ENCODE measurements around the gene LRRC4C. TPM values are rescaled to one million over a fixed set of nuclear protein-coding genes. Genes with fewer than 3 reads are reported as not detected.

The LRRC4C gene
- total RNA-seq, 1 donor from 2014 or later = 2.2 TPM

- DNase-seq = no peak
- Histone ChIP-seq H3K4me1 (no peaks in the 10 kb centered on the region), H3K27me3 (no peaks in the 10 kb centered on the region), H3K27ac (no peak overlapping the region), H3K36me3 (no peaks in the 10 kb centered on the region), H3K9me3 (no peaks in the 10 kb centered on the region), H3K4me3 (no peak overlapping the region)
- TF ChIP-seq CTCF (IDR thresholded peaks at IDR 0.05) = no peak
- intact Hi-C loops (cut with DNase I) = no loop called here
- no peak for ATAC-seq
Observed at GRCh38 chr11:40134820-40135570, 1324.5 kb downstream of the LRRC4C start.

- ATAC-seq (no peak), DNase-seq (no peak)
- Histone ChIP-seq H3K27me3 (no peaks in the 10 kb centered on the region), H3K4me1 (no peaks in the 10 kb centered on the region), H3K9me3 (no peaks in the 10 kb centered on the region), H3K36me3 (no peaks in the 10 kb centered on the region), H3K27ac (no peak overlapping the region), H3K4me3 (no peak overlapping the region)
- TF ChIP-seq CTCF (IDR thresholded peaks at IDR 0.05) = no peak
- intact Hi-C loops (cut with DNase I) = no loop called here
Observed at GRCh38 chr11:40133498-40133897, 1326.0 kb downstream of the LRRC4C start.

- no peaks in the 10 kb centered on the region for H3K27me3 ChIP-seq
- no peak overlapping the region for H3K4me3 ChIP-seq
- H3K36me3 ChIP-seq = no peaks in the 10 kb centered on the region
- ATAC-seq = no peak
- DNase-seq = no peak
- intact Hi-C loops (cut with DNase I) = no loop called here
- no peak for TF ChIP-seq CTCF (IDR thresholded peaks at IDR 0.05)
- H3K9me3 ChIP-seq = no peaks in the 10 kb centered on the region
- no peaks in the 10 kb centered on the region for H3K4me1 ChIP-seq
- no peak overlapping the region for H3K27ac ChIP-seq
Observed at GRCh38 chr11:40132912-40133311, 1326.5 kb downstream of the LRRC4C start.

GRCh38 chr11:40130427-40130826 is 1329.0 kb downstream of the LRRC4C start:
- no peak overlapping the region for H3K27ac ChIP-seq
- no peaks in the 10 kb centered on the region for H3K4me1 ChIP-seq
- DNase-seq = no peak
- TF ChIP-seq CTCF (IDR thresholded peaks at IDR 0.05) = no peak
- intact Hi-C loops (cut with DNase I) = no loop called here
- H3K36me3 ChIP-seq = no peaks in the 10 kb centered on the region
- no peaks in the 10 kb centered on the region for H3K27me3 ChIP-seq
- no peak overlapping the region for H3K4me3 ChIP-seq
- no peaks in the 10 kb centered on the region for H3K9me3 ChIP-seq
- ATAC-seq = no peak

GRCh38 chr11:40129266-40129665 is 1330.2 kb downstream of the LRRC4C start:
- ATAC-seq (no peak), DNase-seq (no peak)
- H3K36me3 ChIP-seq = no peaks in the 10 kb centered on the region
- H3K9me3 ChIP-seq = no peaks in the 10 kb centered on the region
- H3K27me3 ChIP-seq = no peaks in the 10 kb centered on the region
- intact Hi-C loops (cut with DNase I) = no loop called here
- no peak overlapping the region for H3K4me3 ChIP-seq
- H3K4me1 ChIP-seq = no peaks in the 10 kb centered on the region
- TF ChIP-seq CTCF (IDR thresholded peaks at IDR 0.05) = peak; percentile 36
- no peak overlapping the region for H3K27ac ChIP-seq

GRCh38 chr11:40125054-40125453 is 1334.4 kb downstream of the LRRC4C start:
- H3K9me3 ChIP-seq = no peaks in the 10 kb centered on the region
- peak; percentile 31 for TF ChIP-seq CTCF (IDR thresholded peaks at IDR 0.05)
- no peak overlapping the region for H3K4me3 ChIP-seq
- no peaks in the 10 kb centered on the region for H3K27me3 ChIP-seq
- intact Hi-C loops (cut with DNase I) = no loop called here
- H3K4me1 ChIP-seq = no peaks in the 10 kb centered on the region
- no peak for DNase-seq
- no peak for ATAC-seq
- H3K36me3 ChIP-seq = no peaks in the 10 kb centered on the region
- H3K27ac ChIP-seq = no peak overlapping the region

All from upper lobe of right lung (tissue), 1 donor.